Stimulated activated CD4-positive, alpha-beta T cell treated with anti-CD3 and anti-CD28 coated beads, Interleukin-2, amount 100 ng/mL, for 4 hours (primary cell): ENCODE data around the gene PTPN11.
"Not testable (repeated sequence)": the region's sequence is repeated elsewhere in the genome, so short reads cannot be mapped to it uniquely, and the experiment has no call there.

ENCODE experiments used
- DNase-seq: peaks from one replicate; pipeline ENCODE4 v3.0.0-alpha.2; 2020; ENCODE audit warnings: low read depth

Gene PTPN11

DNA sequence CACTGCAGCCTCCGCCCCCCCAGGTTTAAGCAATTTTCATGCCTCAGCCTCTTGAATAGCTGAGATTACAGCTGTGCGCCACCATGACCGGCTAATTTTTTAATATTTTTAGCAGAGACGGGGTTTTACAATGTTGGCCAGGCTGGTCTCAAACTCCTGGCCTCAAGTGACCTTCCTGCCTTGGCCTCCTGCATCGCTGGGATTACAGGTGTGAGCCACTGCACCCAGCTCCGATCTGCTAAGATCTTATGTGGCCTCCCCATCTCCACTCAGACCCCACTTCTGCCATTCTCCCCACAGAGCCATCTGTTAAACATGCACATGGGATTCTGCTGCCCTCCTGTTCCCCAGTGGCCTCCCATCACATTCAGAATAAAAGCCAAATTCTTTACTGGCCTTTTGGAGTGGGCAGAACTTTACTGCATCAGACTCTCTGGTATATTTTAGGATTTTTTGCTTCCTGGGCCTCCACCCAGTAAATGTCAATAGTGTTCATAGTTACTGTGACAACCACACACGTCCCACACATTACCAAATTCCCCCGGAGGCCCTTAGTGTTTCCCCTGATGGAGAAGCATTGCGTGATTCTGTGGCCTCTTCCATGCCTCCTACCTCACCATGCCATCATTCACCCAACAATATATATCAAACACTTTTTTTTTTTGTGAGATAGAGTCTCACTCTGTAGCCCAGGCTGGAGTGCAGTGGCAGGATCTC is 96.3 kb downstream of the PTPN11 start:
- no peak for DNase-seq

DNA sequence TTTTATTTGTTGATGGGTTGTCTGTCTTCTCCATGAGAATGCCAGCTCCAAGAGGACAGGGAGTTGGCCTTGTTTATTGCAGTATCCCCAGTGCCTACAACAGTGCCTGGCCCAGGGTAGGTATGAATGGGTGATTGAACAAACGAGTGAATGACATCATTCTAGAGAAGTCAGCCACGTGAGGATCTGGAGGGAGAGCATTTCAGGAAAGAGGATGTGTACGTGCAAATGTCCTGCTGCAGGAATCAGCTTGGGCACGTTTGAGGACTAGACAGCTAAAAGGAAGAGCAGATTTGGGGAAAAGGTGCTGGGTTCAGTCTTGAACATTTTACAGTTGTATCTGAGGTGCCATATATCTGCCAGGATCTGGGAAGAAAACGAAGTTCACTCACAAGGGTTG is 97.1 kb downstream of the PTPN11 start:
- DNase-seq = no peak

DNA sequence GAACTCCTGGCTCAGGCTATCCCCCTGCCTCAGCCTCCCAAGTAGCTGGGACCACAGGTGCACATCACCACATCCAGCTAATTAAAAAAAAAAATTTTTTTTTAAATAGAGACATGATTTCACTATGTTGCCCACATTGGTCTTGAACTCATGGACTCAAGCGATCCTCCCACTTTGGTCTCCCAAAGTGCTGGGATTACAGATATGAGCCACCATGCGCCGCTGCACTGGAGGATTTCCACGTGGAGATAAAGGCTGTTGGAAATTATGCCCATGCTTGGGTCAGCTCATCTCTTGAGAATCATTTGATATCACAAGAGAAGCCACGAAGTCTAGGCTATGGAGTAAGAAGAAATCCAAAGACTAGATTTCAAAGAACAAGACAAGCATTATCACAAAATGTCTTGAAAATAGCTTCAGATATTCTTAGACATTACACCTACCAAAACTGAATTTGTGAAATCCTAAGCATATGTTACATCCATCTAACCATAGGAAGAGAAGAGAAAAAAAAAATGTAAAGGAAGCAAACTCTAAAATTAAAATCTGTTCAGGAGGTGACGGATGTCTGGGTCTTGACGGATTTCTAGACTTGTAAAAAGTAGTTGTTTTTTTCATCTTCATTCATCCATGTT is 99.1 kb downstream of the PTPN11 start:
- no peak for DNase-seq

DNA sequence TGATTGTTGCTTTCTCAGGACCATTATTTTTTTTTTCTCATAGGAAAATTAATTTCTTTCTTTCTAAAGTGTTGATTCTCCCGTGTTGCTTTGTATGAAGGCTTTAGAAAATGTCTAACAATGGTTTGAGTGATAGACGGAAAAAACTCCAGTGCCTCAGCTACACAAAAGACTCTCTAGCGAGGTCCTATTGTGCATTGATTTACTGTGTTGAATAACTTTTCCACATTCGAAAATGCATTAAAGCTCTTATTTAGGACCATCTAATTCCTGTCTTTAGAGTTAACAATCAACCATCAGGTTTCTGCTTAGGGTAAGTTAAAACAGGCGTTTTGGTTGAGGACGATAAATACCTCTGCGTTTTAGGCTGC is 99.6 kb downstream of the PTPN11 start:
- DNase-seq = no peak

DNA sequence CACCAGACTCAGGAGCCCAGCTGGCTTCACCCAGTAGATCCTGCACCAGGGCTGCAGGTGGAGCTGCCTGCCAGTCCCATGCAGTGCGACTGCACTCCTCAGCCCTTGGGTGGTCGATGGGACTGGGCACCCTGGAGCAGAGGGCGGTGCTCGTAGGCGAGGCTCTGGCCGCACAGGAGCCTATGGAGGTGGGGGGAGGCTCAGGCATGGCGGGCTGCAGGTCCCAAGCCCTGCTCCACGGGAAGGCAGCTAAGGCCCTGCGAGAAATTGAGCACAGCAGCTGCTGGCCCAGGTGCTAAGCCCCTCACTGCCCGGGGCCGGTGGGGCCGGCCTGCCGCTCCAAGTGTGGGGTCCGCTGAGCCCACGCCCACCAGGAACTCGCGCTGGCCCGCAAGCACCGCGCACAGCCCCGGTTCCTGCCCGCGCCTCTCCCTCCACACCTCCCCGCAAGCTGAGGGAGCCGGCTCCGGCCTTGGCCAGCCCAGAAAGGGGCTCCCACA is 101.1 kb downstream of the PTPN11 start:
- DNase-seq = not testable (repeated sequence)

DNA sequence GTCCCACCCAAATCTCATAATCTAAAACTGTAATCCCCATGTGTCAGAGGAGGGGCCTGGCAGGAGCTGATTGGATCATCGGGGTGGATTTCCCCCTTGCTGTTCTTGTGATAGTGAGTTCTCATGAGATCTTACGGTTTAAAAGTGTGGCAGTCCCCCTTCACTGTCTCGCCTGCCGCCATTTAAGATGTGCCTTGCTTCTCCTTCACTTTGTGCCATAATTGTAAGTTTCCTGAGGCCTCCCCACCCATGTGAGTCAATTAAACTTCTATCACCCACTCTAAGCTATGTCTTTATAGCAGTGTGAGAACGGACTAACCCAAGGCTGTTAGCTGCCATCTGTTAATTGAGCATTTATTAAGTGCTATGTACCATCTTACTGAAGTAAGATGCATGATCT is 105.1 kb downstream of the PTPN11 start:
- no peak for DNase-seq

DNA sequence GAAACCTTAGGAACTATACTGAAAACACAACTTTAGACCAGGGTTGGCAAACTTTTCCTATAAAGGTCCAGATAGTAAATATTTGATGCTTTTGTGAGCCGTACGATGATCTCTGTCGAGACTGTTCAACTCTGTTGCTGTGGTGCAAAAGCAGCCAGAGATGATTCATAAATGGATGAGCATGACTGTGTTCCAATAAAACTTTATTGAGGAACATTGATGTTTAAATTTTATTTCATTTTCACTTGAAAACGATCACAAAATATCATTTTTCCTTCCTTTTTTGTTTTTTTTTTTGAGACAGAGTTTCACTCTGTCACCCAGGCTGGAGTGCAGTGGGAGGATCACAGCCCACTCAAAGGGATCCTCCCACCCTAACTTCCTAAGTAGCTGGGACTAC is 105.5 kb downstream of the PTPN11 start:
- DNase-seq = no peak

DNA sequence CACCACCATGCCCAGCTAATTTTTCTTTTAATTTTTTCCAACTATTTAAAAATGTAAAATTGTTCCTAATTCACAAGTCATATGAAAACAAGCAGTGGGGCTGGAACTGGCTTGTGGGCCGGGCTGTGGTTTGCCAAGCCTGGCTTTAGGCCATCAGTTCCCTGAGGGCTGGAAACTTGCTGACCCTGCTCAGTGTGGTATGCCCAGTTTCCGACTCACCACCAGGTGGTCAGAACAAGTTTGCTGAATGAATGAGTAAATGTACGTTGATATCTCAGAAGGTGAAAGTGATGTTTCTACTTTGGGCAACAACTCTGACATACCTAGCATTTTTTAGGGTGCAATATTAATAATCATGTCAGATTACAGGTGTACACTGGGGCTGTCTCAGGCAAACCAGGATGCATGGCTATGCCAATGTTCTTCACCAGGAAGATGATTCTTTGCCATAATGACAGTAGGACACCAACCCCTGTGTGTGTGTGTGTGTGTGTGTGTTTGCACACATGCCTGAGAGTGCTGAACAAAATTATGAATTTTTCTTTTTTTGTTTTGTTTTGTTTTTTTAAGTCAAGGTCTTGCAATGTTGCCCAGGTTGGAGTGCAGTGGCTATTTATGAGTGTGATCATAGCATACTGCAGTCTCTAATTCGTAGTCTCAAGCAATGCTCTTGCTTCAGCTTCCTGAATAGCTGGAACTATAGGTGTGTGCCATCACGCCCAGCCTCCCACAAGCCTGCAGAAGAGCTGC is 106.1 kb downstream of the PTPN11 start:
- DNase-seq = no peak

DNA sequence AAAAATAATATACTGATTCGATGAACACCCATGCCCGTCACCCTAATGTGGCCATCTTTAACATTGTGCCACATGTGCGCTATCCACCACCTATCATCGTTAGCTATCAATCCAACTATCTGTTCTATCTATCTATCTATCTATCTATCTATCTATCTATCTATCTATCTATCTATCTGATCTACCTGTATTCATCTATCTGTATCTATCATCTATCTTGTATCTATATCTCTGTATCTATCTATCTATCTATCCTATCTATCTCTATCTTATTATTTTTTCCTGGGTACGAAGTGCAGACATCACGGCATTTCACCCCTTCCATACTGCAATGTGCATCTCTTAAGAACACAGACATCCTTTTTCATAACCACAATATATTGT is 106.7 kb downstream of the PTPN11 start:
- no peak for DNase-seq

DNA sequence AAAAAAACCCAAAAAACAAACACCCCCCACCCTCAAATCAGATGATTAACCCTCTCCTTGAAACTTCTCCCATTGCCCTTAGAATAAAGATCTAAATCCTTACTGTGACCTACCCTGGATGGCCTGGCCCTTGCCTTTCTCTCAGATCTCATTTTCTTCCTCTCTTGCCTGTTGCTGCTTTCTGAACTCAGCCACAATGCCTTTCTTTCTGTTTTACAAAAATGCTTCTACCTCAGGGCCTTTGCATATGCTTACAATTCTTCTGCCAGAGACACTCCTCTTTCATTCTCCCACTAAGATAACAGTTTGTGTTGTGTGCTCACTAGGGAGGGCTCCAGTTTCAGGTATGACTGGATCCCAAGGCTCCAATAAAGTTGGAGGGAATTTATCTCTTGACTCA is 108.3 kb downstream of the PTPN11 start:
- no peak for DNase-seq

DNA sequence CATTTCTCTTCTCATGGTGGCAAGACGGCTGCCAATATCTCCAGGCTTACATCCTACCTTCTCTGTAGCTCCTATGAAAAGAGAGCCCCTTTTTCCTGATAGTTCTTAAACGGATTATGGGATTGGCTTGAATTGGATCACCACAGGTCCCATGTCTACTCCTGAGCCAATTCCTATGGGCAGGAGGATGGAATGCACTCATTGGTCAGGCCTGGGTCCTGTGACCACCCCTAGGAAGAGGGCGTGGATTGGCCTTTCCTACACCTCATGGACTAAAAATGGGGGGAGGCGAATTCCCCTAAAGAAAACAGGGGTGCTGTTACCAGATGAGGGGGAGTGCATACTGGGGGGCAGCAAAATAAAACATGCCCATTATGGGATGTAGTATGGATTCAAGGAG is 108.8 kb downstream of the PTPN11 start:
- no peak for DNase-seq

DNA sequence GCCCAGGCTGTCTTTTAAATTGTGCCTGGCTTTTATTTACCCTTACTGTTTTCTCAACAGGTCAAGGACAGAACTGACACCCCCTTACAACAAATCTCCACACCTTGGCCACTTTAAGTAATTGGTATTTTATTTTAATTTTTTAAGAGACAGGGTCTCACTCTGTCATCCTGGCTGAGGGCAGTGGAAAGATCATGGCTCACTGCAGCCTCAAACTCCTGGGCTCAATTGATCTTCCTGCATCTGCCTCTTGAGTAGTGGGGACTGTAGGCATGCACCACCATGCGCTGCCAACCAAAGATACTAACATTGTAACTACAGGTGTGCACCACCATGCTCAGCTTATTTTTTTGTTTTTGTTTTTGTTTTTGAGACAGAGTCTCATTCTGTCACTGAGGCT is 109.8 kb downstream of the PTPN11 start:
- DNase-seq = no peak

DNA sequence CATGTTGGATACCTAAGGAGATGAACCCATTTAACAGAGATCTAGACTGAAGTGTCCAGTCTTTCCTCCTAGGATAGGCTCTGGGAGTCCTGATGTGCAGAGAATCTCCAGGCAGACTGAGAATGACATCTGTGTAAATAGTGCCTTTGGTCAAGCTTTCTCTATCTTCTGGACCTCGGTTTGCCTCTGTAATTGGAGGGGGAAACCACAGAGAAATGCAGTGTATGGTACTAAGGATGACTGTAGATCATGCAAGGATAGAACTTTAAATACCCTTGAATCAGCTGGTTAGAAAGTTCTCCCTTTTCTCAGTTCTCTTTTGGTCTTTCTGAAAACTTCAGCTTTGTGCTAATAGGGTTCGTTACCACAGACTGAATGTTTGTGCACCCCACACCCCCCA is 112.2 kb downstream of the PTPN11 start:
- no peak for DNase-seq

DNA sequence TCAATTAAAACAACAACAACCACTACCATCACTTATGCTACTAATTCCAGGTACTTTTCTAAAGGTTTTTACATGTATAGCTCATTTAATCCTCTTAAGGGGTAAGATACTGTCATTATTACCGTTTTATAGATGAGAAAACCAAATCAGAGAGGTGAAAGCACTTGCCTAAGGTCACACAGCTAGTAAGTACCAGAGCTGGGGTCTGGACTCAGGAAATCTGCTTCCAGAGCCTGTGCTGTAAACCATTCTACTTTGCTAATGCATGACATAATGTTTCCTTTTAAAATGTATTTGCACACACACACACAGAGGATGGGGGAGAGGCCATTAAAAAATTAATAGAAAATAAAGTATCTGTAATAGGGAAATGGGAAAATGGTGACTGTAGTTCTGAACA is 113.4 kb downstream of the PTPN11 start:
- DNase-seq = no peak

DNA sequence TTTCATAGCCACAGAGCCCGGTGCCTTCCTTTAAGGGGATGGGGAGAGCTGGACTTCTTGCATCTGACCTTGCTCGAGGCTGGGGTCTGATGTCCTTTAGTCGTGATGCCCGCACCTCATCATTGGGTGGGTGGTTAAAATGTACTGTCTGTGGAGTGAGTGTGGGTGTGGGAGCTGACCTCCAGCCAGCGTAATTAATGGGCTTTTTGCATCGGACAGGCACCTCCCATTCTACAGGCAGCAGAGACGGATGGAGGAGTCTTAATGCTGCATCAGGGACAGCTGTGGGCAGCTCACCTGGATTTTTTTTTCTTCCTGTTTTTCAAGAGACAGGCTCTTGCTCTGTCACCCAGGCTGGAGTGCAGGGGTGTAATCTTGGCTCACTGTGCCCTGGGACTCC is 114.8 kb downstream of the PTPN11 start:
- no peak for DNase-seq

DNA sequence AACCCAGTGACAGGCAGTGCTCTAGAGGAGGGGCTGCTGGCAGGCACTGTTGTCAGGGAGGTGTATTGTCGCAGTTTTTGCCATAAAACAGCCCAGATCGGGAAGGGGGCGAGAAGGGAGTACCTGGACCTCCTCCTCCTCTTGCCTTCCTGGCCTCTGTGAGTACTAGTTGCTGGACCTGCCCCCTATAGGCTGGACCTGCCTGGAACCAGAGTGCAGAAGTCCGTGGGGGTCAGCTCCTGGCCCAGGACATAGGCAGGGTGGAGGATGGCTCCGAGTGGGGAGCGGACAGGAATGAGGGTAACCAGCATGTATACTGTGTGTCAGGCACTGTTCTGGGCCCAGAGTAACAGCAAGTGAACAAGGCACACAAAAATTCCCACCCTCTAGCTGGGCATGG is 116.3 kb downstream of the PTPN11 start:
- no peak for DNase-seq

DNA sequence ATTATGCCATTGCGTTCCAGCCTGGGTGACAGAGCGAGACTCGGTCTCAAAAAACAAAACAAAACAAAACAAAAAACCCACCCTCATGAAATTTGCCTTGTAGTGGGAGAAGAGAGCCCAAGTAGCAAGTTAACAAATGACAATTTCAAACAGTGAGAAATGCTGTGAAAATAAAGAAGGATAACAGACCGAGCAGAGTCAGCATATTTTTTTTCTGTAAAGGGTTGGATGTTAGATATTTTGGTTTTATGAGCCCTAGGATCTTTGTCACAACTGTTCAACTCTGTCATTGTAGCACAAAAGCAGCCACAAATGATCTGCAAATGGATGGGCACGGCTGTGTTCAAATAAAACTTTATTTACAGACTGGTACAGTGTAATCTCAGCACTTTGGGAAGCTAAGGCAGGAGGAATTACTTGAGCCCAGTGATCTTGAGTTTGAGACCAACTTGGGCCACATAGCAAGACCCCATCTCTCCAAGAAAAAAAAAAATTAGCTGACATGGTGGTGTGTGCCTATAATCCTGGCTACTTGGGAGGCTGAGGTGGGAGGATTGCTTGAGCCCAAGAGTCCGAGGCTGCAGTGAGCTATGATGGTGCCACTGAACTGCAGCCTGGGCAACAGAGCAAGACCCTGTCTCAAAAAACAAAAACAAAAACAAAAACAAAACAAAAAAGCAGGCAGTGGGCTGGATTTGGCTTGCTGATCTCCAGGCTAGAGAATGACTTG is 117.1 kb downstream of the PTPN11 start:
- no peak for DNase-seq

DNA sequence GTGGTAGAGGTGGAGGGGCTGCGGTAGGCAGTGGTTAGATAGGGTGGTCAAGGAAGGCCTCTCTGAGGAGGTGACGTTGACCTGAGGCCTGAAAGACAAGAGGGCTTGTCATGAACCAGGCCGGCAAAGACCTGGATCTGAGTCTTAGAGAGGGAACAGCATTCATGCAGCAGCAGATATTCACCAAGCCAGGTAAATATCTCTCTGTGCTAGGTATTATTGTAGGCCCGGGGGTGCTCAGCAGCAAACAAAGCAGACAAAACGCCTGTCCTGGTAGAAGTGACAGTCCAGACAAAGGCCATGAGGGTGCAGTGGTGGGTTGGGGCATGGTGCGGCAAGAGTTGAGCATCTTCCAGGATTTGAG is 117.6 kb downstream of the PTPN11 start:
- DNase-seq = no peak

DNA sequence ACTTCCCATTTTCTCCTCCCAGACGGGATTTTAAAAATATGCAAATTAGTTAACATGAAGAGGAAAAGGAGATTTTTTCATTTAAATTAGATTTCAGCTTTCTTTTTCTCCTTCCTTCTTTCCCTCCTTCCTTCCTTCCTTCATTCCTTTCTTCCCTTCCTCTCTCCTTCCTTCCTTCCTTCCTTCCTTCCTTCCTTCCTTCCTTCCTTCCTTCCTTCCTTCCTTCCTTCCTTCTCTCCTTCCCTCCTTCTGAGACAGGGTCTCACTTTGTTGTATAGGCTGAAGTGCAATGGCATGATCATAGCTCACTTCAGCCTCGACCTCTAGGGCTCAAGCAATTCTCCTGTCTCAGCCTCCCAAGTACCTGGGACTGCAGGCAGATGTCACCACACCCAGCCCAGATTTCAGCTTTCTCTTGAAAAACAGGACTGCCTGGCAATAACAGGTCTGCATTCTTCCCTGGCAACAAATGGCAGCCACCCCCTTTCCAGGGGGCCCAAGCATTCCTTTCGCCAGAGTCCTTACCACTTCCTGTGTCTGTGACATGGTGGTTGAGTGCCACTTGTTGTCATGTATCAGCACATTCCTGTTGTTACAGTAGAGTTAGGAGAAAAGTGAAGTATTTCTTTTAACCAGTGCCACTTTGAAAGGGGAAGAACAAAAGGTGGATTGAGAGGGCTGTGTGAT is 119.1 kb downstream of the PTPN11 start:
- no peak for DNase-seq

DNA sequence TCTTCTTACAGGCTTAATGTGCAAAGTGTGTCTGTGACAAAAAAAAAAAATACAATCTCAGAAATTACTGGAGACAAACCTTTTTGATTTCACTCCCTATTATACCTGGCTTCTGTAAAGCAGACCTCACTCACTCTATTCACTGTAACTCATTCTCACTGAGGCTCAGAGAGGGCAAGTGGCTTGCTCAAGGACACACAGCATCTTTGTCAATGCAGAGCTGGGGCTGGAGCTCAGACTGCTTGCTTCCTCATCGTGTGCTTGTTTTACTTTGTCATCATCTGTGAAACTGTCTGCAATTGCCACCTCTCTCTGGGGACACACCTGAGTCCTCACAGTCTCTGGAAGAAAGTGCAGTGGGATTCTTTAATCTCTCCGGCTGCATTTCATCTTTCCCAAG is 120.0 kb downstream of the PTPN11 start:
- no peak for DNase-seq

DNA sequence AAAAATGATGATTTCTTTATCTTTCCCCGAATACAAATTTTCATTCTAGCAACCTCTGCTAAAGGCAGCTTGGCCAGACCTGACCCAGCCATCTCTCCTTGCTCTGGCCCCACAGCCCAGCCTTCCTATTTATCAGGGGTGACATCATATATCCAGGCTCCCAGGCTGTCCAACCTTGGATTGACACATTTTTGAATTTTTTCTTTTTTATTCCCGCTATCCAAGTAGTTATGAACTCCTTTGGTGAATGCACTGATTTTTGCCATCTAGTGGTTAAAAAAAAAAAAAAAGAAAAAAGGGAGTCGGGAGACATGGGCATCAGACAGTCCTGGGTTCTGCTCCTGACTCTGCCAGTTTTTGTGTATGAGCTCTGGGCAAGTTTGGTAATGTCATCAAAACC is 120.5 kb downstream of the PTPN11 start:
- DNase-seq = no peak

DNA sequence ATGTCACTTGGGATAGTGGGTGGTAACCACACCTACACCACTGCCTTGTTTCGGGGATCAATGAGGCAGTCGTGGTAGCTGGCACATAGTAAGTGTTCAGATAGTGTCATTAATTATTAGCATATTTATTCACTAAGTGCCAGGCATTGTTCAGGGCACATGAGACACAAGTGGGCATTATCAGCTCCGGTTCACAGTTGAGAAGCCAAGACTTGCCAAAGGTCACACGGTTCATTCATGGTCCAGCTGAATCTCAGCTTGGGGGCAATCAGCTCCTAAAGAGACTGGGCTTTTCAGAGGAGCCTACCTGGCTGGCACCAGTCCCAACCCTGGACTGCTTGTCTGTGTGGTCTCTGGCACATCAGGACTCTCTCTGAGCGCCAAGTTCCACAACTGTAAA is 121.3 kb downstream of the PTPN11 start:
- no peak for DNase-seq
